SHP77 treated with DMSO at 0.1 percent for 48 hours (cell line): ENCODE data around the gene ANKLE2.
A peak's percentile ranks its signal among the peaks of the same experiment; 100 is the strongest.

Experiments
- DNase-seq: peaks from one replicate; lab custom pipeline; 2025; lab: John Stamatoyannopoulos, UW

The ANKLE2 gene

GRCh38 chr12:132687211-132688164 is 74.1 kb downstream of the ANKLE2 start, which contains the start of the genes POLE and PXMP2:
Gene POLE, minus strand, starts transcription at chr12:132687342. Its CDS starts 27 bp downstream, at chr12:132687315.
Gene PXMP2, plus strand, starts transcription at chr12:132687587. Its CDS starts 84 bp downstream, at chr12:132687671.
- peak; percentile 95 for DNase-seq

GRCh38 chr12:132686825-132687210 is 74.8 kb downstream of the ANKLE2 start:
- DNase-seq, result no peak

- no peak for DNase-seq
Measured at GRCh38 chr12:132685400-132685799, 76.2 kb downstream of the ANKLE2 start.

- DNase-seq, result no peak
Measured at GRCh38 chr12:132677492-132677891, 84.1 kb downstream of the ANKLE2 start.

- DNase-seq, result no peak
Measured at GRCh38 chr12:132675757-132676432, 85.7 kb downstream of the ANKLE2 start.
